GM12801 (cell line): Measurements from ENCODE around the gene HARS2.

ENCODE experiments used
- TF ChIP-seq, protein P1 (sequence below): IDR thresholded peaks from one replicate; pipeline ENCODE4 v1.5.1; 2011; ENCODE audit warnings: control low read depth; ENCODE audit not compliant: insufficient read length; ENCODE audit errors: extremely low read depth

HARS2 gene

DNA sequence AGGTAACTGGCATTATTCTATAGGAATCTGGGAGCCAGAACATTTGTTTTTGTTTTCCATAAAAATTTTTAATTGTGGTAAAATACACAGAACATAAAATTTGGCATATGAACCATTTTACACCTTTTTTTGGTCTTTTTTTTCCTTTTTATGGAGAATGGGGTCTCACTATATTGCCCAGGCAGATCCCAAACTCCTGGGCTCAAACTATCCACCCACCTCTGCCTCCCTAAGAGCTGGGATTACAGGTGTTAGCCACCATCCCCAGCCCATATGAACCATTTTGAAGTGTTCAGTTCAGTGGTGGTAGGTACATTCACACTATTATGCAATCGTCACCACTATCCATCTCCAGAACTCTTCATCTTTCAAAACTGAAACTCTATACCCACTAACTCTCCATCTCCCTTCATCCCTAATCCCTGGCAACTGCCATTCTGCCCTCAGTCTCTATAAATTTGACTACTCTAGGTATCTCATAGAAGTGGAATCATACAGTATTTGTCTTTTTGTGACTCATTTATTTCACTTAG lies 22.4 kb downstream of the HARS2 start:
- TF ChIP-seq, protein P1, sequence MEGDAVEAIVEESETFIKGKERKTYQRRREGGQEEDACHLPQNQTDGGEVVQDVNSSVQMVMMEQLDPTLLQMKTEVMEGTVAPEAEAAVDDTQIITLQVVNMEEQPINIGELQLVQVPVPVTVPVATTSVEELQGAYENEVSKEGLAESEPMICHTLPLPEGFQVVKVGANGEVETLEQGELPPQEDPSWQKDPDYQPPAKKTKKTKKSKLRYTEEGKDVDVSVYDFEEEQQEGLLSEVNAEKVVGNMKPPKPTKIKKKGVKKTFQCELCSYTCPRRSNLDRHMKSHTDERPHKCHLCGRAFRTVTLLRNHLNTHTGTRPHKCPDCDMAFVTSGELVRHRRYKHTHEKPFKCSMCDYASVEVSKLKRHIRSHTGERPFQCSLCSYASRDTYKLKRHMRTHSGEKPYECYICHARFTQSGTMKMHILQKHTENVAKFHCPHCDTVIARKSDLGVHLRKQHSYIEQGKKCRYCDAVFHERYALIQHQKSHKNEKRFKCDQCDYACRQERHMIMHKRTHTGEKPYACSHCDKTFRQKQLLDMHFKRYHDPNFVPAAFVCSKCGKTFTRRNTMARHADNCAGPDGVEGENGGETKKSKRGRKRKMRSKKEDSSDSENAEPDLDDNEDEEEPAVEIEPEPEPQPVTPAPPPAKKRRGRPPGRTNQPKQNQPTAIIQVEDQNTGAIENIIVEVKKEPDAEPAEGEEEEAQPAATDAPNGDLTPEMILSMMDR, result no peak

DNA sequence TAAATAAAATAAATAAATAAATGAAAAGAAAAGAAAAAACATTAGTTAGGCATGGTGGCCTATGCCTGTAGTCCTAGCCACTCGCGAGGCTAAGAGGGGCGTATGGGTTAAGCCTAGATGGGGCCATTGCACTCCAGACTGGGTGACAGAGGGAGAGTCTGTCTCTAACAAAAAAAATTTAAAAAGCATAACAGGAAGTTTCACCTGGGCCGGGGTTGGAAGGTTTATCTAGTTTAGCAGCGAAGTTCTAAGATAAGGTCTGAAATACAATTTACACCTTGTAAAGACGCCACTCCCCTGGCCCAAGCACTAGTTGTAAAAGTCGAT lies 27.0 kb downstream of the HARS2 start:
- TF ChIP-seq, protein P1, result no peak

DNA sequence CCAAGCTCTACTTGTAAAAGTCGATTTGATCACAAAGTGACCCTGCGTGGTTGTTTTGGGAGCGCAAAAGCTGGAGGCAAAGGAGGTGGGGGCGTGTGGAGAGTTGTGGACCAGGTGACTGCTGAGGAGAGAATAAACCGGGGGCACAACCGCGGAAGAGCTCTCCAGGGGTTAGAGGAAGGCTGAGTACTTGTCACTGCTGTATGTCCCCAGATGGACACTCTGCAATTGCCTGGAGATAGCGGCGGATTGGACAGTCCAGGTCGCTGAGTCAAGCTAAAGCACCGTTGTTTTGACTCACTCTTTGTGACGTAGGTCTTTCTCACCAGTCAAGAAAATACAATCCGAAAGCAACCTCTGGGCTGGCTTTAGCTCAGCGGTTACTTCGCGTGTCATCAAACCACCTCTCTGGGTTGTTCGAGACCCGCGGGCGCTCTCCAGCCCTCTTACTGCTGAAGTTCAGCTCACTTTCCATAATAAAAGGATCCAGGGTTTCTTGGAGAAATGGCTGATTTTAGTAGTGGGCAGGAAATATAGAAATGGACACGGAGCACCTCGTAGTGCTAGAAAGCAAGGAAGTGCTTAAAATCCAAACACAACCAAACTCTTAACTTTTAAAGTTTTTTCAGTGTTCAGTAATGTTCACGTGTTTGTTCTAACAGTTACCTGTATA lies 34.7 kb downstream of the HARS2 start:
- TF ChIP-seq, protein P1, result no peak

DNA sequence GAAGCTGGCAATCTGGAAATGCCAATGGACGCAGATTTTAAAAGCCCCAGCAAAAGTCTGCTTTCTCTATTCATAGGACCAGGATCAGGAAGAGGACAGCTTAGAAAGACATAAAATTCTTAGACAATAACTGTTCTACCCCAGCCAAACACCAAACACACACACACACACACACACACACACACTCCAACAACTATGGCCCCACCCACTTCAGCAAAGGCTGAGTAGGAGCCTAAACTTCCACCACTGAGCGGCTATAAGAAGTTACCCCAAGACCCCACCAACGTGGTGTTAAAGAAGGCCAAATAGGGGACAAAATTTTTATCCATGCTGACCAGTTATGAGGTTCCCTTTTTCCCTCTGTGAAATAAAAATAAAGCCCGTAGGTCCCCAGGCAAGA lies 41.8 kb downstream of the HARS2 start:
- TF ChIP-seq, protein P1, result no peak

DNA sequence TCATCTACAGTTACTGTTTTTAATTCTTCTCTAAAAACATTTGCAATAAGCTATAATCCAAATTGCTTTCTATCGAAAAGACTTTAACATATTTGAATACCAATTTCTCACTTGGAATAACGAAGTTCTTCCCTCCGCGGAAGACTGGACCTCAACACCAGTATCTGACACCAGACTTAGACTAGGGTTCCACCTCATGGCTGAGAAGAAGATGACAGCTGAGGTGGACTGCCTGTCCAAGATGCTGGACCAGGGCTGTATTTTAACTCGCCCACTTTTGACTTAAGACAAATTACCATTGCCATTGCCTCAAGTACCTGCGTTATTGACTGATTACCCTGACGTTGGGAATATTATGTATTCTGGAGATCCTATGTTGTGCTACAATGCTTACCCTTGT lies 43.1 kb downstream of the HARS2 start:
- TF ChIP-seq, protein P1, result no peak

DNA sequence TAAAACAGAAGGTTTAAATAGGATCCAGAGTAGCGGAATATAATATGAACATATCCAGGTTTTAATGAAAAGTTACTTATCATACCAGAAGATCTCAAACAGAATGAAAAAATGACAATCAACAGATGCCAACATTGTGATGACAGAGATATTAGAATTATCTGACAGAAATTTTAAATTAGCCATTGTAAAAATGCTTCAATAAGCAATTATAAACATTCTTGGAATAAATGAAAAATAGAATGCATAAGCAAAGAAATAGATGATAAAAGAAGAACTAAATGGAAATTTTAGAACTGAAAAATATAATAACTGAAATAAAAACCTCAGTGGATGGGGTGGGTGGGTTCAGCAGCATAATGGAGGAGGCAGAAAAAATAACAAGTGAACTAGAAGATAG lies 46.2 kb downstream of the HARS2 start:
- TF ChIP-seq, protein P1, result no peak

DNA sequence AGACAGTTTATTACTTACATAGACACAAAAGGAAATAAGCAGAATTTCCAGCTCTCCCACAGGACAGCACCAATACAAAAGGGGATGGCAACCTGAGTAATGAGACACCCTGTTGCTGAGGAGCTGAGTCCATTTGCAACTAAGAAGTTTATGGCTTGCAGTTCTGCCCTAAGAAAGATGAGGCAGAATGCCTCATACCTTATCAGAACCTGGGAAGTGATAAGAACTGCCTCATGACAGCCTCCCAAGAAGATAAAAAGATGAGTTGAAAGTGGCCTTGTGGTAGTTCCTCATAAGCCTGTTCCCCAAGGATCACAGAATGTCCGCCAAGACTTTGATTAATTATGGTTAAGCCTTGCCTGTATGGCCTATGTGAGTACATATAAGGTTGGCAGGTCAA lies 50.7 kb downstream of the HARS2 start:
- TF ChIP-seq, protein P1, result no peak
